GM12878 (cell line): ENCODE data around the gene SPINT1. TPM values are rescaled to one million over a fixed set of nuclear protein-coding genes. Genes with fewer than 3 reads are reported as not detected.

ENCODE experiments used
- ATAC-seq: fragments of 200-7000 bp; cut with Tn5 transposase; 3 replicates; pipeline ENCODE4 v1.9.1; 2020; ENCODE audit warnings: mild to moderate bottlenecking, moderate library complexity
- Bru-seq: library from RNA; stranded (reverse); fragments of 400-500 nt; gene quantifications from one replicate; lab custom pipeline; 2021; lab: Mats Ljungman, UMichigan
- BruChase-seq, 2 experiments: library from RNA; stranded (reverse); fragments of 400-500 nt; gene quantifications; one replicate each; lab custom pipeline; 2021; lab: Mats Ljungman, UMichigan
- BruUV-seq: library from RNA; stranded (reverse); fragments of 400-500 nt; replicated peaks from 2 replicates; lab custom pipeline; 2021; lab: Mats Ljungman, UMichigan
- CTCF ChIA-PET: fragments of 300-600 bp; sonication (Branson Sonifier 250); formaldehyde crosslinking; extraction: SDS; loops from one replicate; lab custom pipeline; 2021; ENCODE audit warnings: inconsistent platforms; lab: Yijun Ruan, JAX
- POLR2A ChIA-PET: fragments of 350-600 bp; formaldehyde crosslinking; extraction: SDS; loops from one replicate; lab custom pipeline; 2021; ENCODE audit warnings: inconsistent platforms; lab: Charles Lee
- RAD21 ChIA-PET: fragments of 300-600 bp; sonication (Branson Sonifier 250); formaldehyde crosslinking; loops from one replicate; lab custom pipeline; 2023; ENCODE audit warnings: antibody characterized with exemption; ENCODE audit not compliant: unreplicated experiment; lab: Charles Lee
- SMC1A ChIA-PET: fragments of 300-600 bp; sonication (Branson Sonifier 250); formaldehyde crosslinking; loops from one replicate; lab custom pipeline; 2023; ENCODE audit not compliant: unreplicated experiment, uncharacterized antibody; lab: Charles Lee
- DNase-seq: peaks from one replicate; pipeline ENCODE4 v3.0.0-alpha.2; 2011; ENCODE audit warnings: low read depth, low spot score
- FAIRE-seq: peaks from 3 replicates; lab custom pipeline; 2011; peaks lifted over from hg19 to GRCh38; lab: Jason Lieb, UNC
- H2AFZ ChIP-seq: 2 replicates; pipeline ENCODE4 v1.6.0; 2011; ENCODE audit warnings: low read depth, low read length, control low read depth; ENCODE audit not compliant: control insufficient read depth
- H3K27ac ChIP-seq: 2 replicates; pipeline ENCODE4 v1.5.1; 2011; ENCODE audit warnings: control low read depth; ENCODE audit not compliant: control insufficient read depth, insufficient read depth
- H3K27me3 ChIP-seq, 2 experiments: replicated peaks in 1 of 2; 2 replicates each; pipeline versions ENCODE4 v1.6.0 to v1.6.1; 2011; ENCODE audit warnings: low read length in 1 of 2; ENCODE audit not compliant: control insufficient read depth in 2 of 2, insufficient read depth in 2 of 2
- H3K36me3 ChIP-seq, 2 experiments: 2 replicates each; pipeline ENCODE4 v1.5.1; 2011; ENCODE audit warnings: low read length in 1 of 2; ENCODE audit not compliant: control insufficient read depth in 2 of 2, insufficient read depth in 2 of 2
- H3K4me1 ChIP-seq: 2 replicates; pipeline ENCODE4 v1.6.1; 2011; ENCODE audit warnings: mild to moderate bottlenecking, low read length, moderate library complexity, mixed read lengths; ENCODE audit not compliant: control insufficient read depth, insufficient read depth
- H3K4me2 ChIP-seq: 2 replicates; pipeline ENCODE4 v1.6.0; 2011; ENCODE audit warnings: control low read depth; ENCODE audit not compliant: control insufficient read depth, insufficient read depth
- H3K4me3 ChIP-seq: fragments of 200-600 bp; sonication (generic); 2 replicates; pipeline ENCODE4 v1.5.1; 2016
- H3K79me2 ChIP-seq: 2 replicates; pipeline ENCODE4 v1.6.0; 2011; ENCODE audit warnings: low read length; ENCODE audit not compliant: control insufficient read depth, insufficient read depth
- H3K9ac ChIP-seq: 2 replicates; pipeline ENCODE4 v1.8.0; 2011; ENCODE audit warnings: low read length, control low read depth, mixed read lengths; ENCODE audit not compliant: control insufficient read depth, insufficient read depth
- H3K9me3 ChIP-seq: replicated peaks from 3 replicates; pipeline ENCODE4 v1.5.1; 2011; ENCODE audit warnings: mild to moderate bottlenecking, low read length; ENCODE audit not compliant: control insufficient read depth, insufficient read depth
- H4K20me1 ChIP-seq: 2 replicates; pipeline ENCODE4 v1.6.0; 2011; ENCODE audit not compliant: control insufficient read depth, insufficient read depth
- BHLHE40 ChIP-seq, 2 experiments: fragments of 450-650 bp in 1 of 2; IDR thresholded peaks; 2 replicates each; pipeline ENCODE4 v1.6.1; 2011 to 2017; ENCODE audit warnings: low read depth in 2 of 2, borderline replicate concordance in 1 of 2, improper control_type of control experiment in 1 of 2, low read length in 1 of 2, mild to moderate bottlenecking in 1 of 2
- DPF2 ChIP-seq: fragments of 450-650 bp; IDR thresholded peaks from 2 replicates; pipeline ENCODE4 v1.6.1; 2017; ENCODE audit warnings: mild to moderate bottlenecking
- EGR1 ChIP-seq, 2 experiments: IDR thresholded peaks; 1 replicate in 1 of 2; 2 replicates in 1 of 2; pipeline ENCODE4 v1.6.1; 2011 to 2012; ENCODE audit warnings: low read depth in 2 of 2, low read length in 2 of 2, borderline replicate concordance in 1 of 2, mild to moderate bottlenecking in 1 of 2, moderate library complexity in 1 of 2
- FOXK2 ChIP-seq: fragments of 450-650 bp; IDR thresholded peaks from 2 replicates; pipeline ENCODE4 v1.6.1; 2017; ENCODE audit warnings: mild to moderate bottlenecking, moderate library complexity
- GATAD2B ChIP-seq: fragments of 450-650 bp; conservative IDR thresholded peaks from 2 replicates; pipeline ENCODE4 v1.6.1; 2017; ENCODE audit warnings: low read depth, mild to moderate bottlenecking, moderate library complexity
- HDAC2 ChIP-seq: fragments of 200-600 bp; sonication (generic); IDR thresholded peaks from 2 replicates; pipeline ENCODE4 v1.6.1; 2017
- HDGF ChIP-seq: fragments of 450-650 bp; IDR thresholded peaks from 2 replicates; pipeline ENCODE4 v1.6.1; 2016; ENCODE audit warnings: antibody characterized with exemption
- MEF2B ChIP-seq: fragments of 450-650 bp; IDR thresholded peaks from 2 replicates; pipeline ENCODE4 v1.6.1; 2018; ENCODE audit warnings: mild to moderate bottlenecking, moderate library complexity; ENCODE audit not compliant: partially characterized antibody, poor library complexity, severe bottlenecking
- NBN ChIP-seq: fragments of 450-650 bp; IDR thresholded peaks from 2 replicates; pipeline ENCODE4 v1.6.1; 2016
- NFXL1 ChIP-seq: fragments of 450-650 bp; IDR thresholded peaks from 2 replicates; pipeline ENCODE4 v1.6.1; 2017; ENCODE audit warnings: antibody characterized with exemption, mild to moderate bottlenecking, borderline replicate concordance
- PKNOX1 ChIP-seq: fragments of 450-650 bp; IDR thresholded peaks from 2 replicates; pipeline ENCODE4 v1.6.1; 2016; ENCODE audit warnings: mild to moderate bottlenecking
- SMARCA5 ChIP-seq: fragments of 450-650 bp; IDR thresholded peaks from 2 replicates; pipeline ENCODE4 v1.6.1; 2017; ENCODE audit warnings: mild to moderate bottlenecking
- SP1 ChIP-seq: IDR thresholded peaks from one replicate; pipeline ENCODE4 v1.6.1; 2011; ENCODE audit warnings: low read depth, low read length
- SPI1 ChIP-seq: IDR thresholded peaks from 2 replicates; pipeline ENCODE4 v1.6.1; 2011; ENCODE audit warnings: low read depth, mild to moderate bottlenecking, low read length, moderate library complexity, borderline replicate concordance; ENCODE audit not compliant: insufficient read depth
- WGBS: methylation state at CpG from one replicate; pipeline ENCODE4 v1.1.6; 2016; ENCODE audit warnings: low lambda C conversion rate; ENCODE audit not compliant: insufficient replicate concordance, insufficient coverage; ENCODE audit errors: missing lambda C conversion rate; 5-methylcytosine and 5-hydroxymethylcytosine counted together
- in situ Hi-C: fragments of 300-500 bp; cut with MboI; formaldehyde crosslinking; loops from 9 replicates; pipeline ENCODE4 v1.14.3; 2018; ENCODE audit warnings: mixed read lengths
- intact Hi-C: fragments of 100-400 bp; cut with micrococcal nuclease; formaldehyde crosslinking; loops from one replicate; pipeline ENCODE4 v1.14.2; 2022; ENCODE audit not compliant: unreplicated experiment
- long read RNA-seq, 2 experiments: library from polyadenylated mRNA; unstranded; transcript quantifications; one replicate each; pipeline ENCODE4 v2.0.0, GENCODE V29; 2019 to 2020
- polyA minus RNA-seq, 3 experiments: library from RNA; depleted of rRNA, polyadenylated mRNA; stranded (reverse); fragments of >200 nt; gene quantifications; 2 replicates each; pipeline ENCODE4 v1.2.3, GENCODE V29; 2011
- polyA plus RNA-seq, 11 experiments: library from polyadenylated mRNA; depleted of rRNA in 4 of 11; unstranded in 6 of 11; stranded (reverse) in 5 of 11; fragments of >200 nt; fragmentation: Nextera tagmentation in 4 of 11; fragmentation: Illumina TruSeq in 1 of 11; extraction: Ambion mirVana in 4 of 11; extraction: Trizol in 1 of 11; gene quantifications; 1 replicate in 1 of 11; 2 replicates in 10 of 11; pipeline versions ENCODE4 v1.2.1 to v1.2.3, GENCODE V29; 2011 to 2016; ENCODE audit warnings: inconsistent platforms in 2 of 11, missing spikeins in 2 of 11, low read depth in 1 of 11
- total RNA-seq, 4 experiments: library from RNA; depleted of rRNA in 3 of 4; stranded (reverse); fragments of >200 nt in 3 of 4; fragmentation: Illumina TruSeq in 1 of 4; extraction: Trizol in 1 of 4; gene quantifications; 2 replicates each; pipeline versions ENCODE4 v1.2.1 to v1.2.3, GENCODE V29; 2013 to 2021
- TF ChIP-seq, protein P1 (sequence below): fragments of 450-650 bp; conservative IDR thresholded peaks from 2 replicates; pipeline ENCODE4 v1.6.1; 2017; ENCODE audit warnings: mild to moderate bottlenecking, moderate library complexity

The SPINT1 gene
- total RNA-seq (2013; cell fraction: nucleolus; rRNA removed): 46.9 and 54.3 TPM in 2 replicates
- total RNA-seq (2014; rRNA removed): 18.8 and 18.9 TPM in 2 replicates
- total RNA-seq (2014; rRNA removed; fragmentation: Illumina TruSeq; extraction: Trizol): 6.4 and 7.8 TPM in 2 replicates
- total RNA-seq (2021): 26.6 and 28.6 TPM in 2 replicates
- 3.1 TPM for polyA plus RNA-seq (2011; ENCODE audit: low read depth)
- polyA plus RNA-seq (2011; rRNA removed): 4.8 and 8.2 TPM in 2 replicates
- 17.8 and 26.2 TPM in 2 replicates for polyA plus RNA-seq (2011; cell fraction: cytosol; rRNA removed)
- 40.2 and 41.5 TPM in 2 replicates for polyA plus RNA-seq (2011; cell fraction: nucleus; rRNA removed)
- polyA plus RNA-seq (2012): 8.4 and 9.5 TPM in 2 replicates
- polyA plus RNA-seq (2014; fragmentation: Illumina TruSeq; extraction: Trizol): 11.0 and 12.4 TPM in 2 replicates
- 1 to 10 TPM; 3.5 to 4.0 TPM for polyA plus RNA-seq (2014; fragmentation: Nextera tagmentation; extraction: Ambion mirVana)
- polyA plus RNA-seq (2014; rRNA removed): 10.4 and 14.3 TPM in 2 replicates
- polyA plus RNA-seq (2016; fragmentation: Nextera tagmentation; extraction: Ambion mirVana): 10 to 100 TPM; 10.1 to 12.1 TPM
- 9.4 and 13.9 TPM in 2 replicates for polyA minus RNA-seq (2011; rRNA and poly(A)+ RNA removed)
- 7.1 and 13.0 TPM in 2 replicates for polyA minus RNA-seq (2011; cell fraction: cytosol; rRNA and poly(A)+ RNA removed)
- polyA minus RNA-seq (2011; cell fraction: nucleus; rRNA and poly(A)+ RNA removed): 11.2 and 12.2 TPM in 2 replicates
- percentile 51 among the genes with signal in this experiment for Bru-seq, nascent RNA
- BruChase-seq, experiment 1, labeled RNA remaining after a 6-hour chase: percentile 58 among the genes with signal in this experiment
- percentile 52 among the genes with signal in this experiment for BruChase-seq, experiment 2, labeled RNA remaining after a 2-hour chase
- long read RNA-seq, experiment 1, partial matches to known transcripts: 13 of 17 reads
- long read RNA-seq, experiment 1, other reads (novel, unspliced or antisense): 2 of 17 reads
- long read RNA-seq, experiment 2, partial matches to known transcripts: 1 of 2 reads
- long read RNA-seq, experiment 2, other reads (novel, unspliced or antisense): 1 of 2 reads

DNA sequence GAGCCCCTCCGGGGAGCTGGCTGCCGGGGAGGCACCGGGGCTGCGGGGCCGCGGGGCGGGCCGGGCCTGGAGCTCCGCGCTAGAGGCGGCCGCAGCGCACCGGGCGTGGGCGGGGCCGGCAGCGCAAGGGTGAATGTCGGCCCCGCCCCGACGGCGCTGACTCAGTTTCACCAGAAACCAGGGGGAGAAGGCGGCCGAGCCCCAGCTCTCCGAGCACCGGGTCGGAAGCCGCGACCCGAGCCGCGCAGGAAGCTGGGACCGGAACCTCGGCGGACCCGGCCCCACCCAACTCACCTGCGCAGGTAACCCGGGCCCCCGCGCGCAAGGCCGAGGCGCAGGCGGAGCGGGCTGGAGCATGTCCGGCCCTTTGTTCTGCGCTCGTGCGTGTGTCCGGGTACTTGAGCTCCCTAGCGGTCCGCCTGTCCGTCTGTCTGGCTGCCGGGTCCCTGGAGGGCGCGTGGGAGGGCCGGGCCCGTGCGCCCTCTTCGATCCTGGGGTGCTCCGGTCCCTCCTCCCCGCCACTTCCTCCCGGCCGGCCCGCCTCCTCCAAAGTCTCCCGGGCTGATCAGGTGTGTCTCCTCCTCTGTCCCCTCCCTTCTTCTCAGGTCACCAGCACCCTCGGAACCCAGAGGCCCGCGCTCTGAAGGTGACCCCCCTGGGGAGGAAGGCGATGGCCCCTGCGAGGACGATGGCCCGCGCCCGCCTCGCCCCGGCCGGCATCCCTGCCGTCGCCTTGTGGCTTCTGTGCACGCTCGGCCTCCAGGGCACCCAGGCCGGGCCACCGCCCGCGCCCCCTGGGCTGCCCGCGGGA lies at the start of gene SPINT1:
TSS of gene SPINT1 (plus strand) at position 164 of the 811 bp plus-strand sequence. CDS start at position 671, 507 bp downstream.
- ChIA-PET RAD21 (interaction anchor here (0.6 to 5.0 kb wide), 13 partner anchors 14 to 279 kb away, joined by 3 to 41 read pairs (median 4); partner anchors contain the start of genes CCDC32, DNAJC17, VPS18 and ZFYVE19), POLR2A (interaction anchor here (0.5 to 5.0 kb wide), 7 partner anchors 15 to 334 kb away, joined by 3 to 39 read pairs (median 3); partner anchors contain the start of genes RHOV and VPS18), CTCF (interaction anchor here (0.6 to 8.8 kb wide), 6 partner anchors 14 to 62 kb away, joined by 3 to 140 read pairs (median 4); partner anchors contain the start of gene VPS18), SMC1A (interaction anchor here (0.6 to 2.2 kb wide), 7 partner anchors 13 to 149 kb away, joined by 3 to 7 read pairs (median 3); partner anchors contain the start of gene RAD51)
- Histone ChIP-seq H3K4me1 (peaks cover 26% of the 10 kb centered on the region), H3K4me3 (peak within 1 kb of the TSS; percentile 75), H2AFZ (peak within 1 kb of the TSS; percentile 86), H3K9ac (peak within 1 kb of the TSS; percentile 47), H3K79me2 (no peaks in the 10 kb centered on the region), H3K27me3 (peaks cover 1 to 3% of the 10 kb centered on the region in 2 experiments; a peak in 1 of 4 replicates), H3K27ac (no peak within 1 kb of the TSS), H4K20me1 (no peaks in the 10 kb centered on the region), H3K36me3 (no peaks in the 10 kb centered on the region), H3K9me3 (no peaks in the 10 kb centered on the region), H3K4me2 (peak within 1 kb of the TSS; percentile 98)
- ATAC-seq (peak; percentile 45), DNase-seq (no peak), FAIRE-seq (no peak)
- WGBS: 1% methylated on average over 48 of the region's 89 CpGs
- BruUV-seq: no TSS peak
- in situ Hi-C loops (no loop called here), intact Hi-C loops (loop anchor here (10.0 kb wide), 1 partner anchor 271 kb away; the partner anchor contains the start of gene INO80)
- peak; percentile 60; the same call in 1 of the 2 replicates for TF ChIP-seq DPF2
- peak in 1 of 2 experiments; percentile 61; a peak in 1 of 3 replicates for TF ChIP-seq EGR1 (IDR thresholded peaks at IDR 0.05; ENCODE audit: borderline replicate concordance in 1 of 2, low read depth in 2 of 2, low read length in 2 of 2)
- TF ChIP-seq GATAD2B: peak; percentile 69; the same call in 1 of the 2 replicates
- peak; percentile 44 for TF ChIP-seq PKNOX1
- TF ChIP-seq SP1: no peak
- TF ChIP-seq, protein P1, sequence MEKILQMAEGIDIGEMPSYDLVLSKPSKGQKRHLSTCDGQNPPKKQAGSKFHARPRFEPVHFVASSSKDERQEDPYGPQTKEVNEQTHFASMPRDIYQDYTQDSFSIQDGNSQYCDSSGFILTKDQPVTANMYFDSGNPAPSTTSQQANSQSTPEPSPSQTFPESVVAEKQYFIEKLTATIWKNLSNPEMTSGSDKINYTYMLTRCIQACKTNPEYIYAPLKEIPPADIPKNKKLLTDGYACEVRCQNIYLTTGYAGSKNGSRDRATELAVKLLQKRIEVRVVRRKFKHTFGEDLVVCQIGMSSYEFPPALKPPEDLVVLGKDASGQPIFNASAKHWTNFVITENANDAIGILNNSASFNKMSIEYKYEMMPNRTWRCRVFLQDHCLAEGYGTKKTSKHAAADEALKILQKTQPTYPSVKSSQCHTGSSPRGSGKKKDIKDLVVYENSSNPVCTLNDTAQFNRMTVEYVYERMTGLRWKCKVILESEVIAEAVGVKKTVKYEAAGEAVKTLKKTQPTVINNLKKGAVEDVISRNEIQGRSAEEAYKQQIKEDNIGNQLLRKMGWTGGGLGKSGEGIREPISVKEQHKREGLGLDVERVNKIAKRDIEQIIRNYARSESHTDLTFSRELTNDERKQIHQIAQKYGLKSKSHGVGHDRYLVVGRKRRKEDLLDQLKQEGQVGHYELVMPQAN: 0 out of 2 replicates have a peak, but pooled peaks have one; percentile 39
- TF ChIP-seq NBN: peak; percentile 41; the same call in 1 of the 2 replicates
- TF ChIP-seq MEF2B: peak; percentile 35
- TF ChIP-seq BHLHE40 (IDR thresholded peaks at IDR 0.05; ENCODE audit: borderline replicate concordance in 1 of 2, low read depth in 2 of 2, low read length in 1 of 2): peak; percentile 44 to 90; a peak in 3 of 4 replicates
- TF ChIP-seq HDAC2: 0 out of 2 replicates have a peak, but pooled peaks have one; percentile 7
- TF ChIP-seq SPI1: peak; percentile 42; the same call in 1 of the 2 replicates
- TF ChIP-seq HDGF: 0 out of 2 replicates have a peak, but pooled peaks have one; percentile 23
- no peak; the same call in 1 of the 2 replicates for TF ChIP-seq SMARCA5
- TF ChIP-seq FOXK2: no peak
- TF ChIP-seq NFXL1: peak; percentile 98
